ENCODE data around the gene MUC5AC.
"Not testable (repeated sequence)": the region's sequence is repeated elsewhere in the genome, so short reads cannot be mapped to it uniquely, and the experiment has no call there.

MUC5AC gene

GRCh38 chr11:1151366-1152315 lies 6.1 kb upstream of the MUC5AC start:
- Mint-ChIP-seq H3K36me3 (no peaks in the 10 kb centered on the region), H3K27me3 (no peaks in the 10 kb centered on the region), H3K27ac (no peak overlapping the region), H3K4me3 (no peak overlapping the region), H3K9me3 (no peaks in the 10 kb centered on the region), H3K4me1 (no peaks in the 10 kb centered on the region)

GRCh38 chr11:1152316-1153104 lies 5.2 kb upstream of the MUC5AC start:
- Mint-ChIP-seq H3K4me1 (no peaks in the 10 kb centered on the region), H3K36me3 (no peaks in the 10 kb centered on the region), H3K9me3 (no peaks in the 10 kb centered on the region), H3K4me3 (no peak overlapping the region), H3K27ac (no peak overlapping the region), H3K27me3 (no peaks in the 10 kb centered on the region)

- Mint-ChIP-seq H3K36me3 (no peaks in the 10 kb centered on the region), H3K27me3 (no peaks in the 10 kb centered on the region), H3K4me3 (no peak overlapping the region), H3K27ac (no peak overlapping the region), H3K9me3 (no peaks in the 10 kb centered on the region), H3K4me1 (no peaks in the 10 kb centered on the region)
Measured at GRCh38 chr11:1153105-1153950, 4.4 kb upstream of the MUC5AC start.

- Mint-ChIP-seq H3K9me3 (no peaks in the 10 kb centered on the region), H3K36me3 (no peaks in the 10 kb centered on the region), H3K27me3 (no peaks in the 10 kb centered on the region), H3K4me3 (no peak overlapping the region), H3K4me1 (no peaks in the 10 kb centered on the region), H3K27ac (no peak overlapping the region)
Measured at GRCh38 chr11:1153951-1154493, 3.7 kb upstream of the MUC5AC start.

- not testable (repeated sequence) for H3K4me1 Mint-ChIP-seq, H3K27ac Mint-ChIP-seq, H3K36me3 Mint-ChIP-seq, H3K9me3 Mint-ChIP-seq, H3K4me3 Mint-ChIP-seq, H3K27me3 Mint-ChIP-seq
Measured at GRCh38 chr11:1154656-1155055, 3.1 kb upstream of the MUC5AC start.

GRCh38 chr11:1155274-1155693 lies 2.5 kb upstream of the MUC5AC start:
- Mint-ChIP-seq H3K27me3 (no peaks in the 10 kb centered on the region), H3K4me3 (no peak overlapping the region), H3K36me3 (no peaks in the 10 kb centered on the region), H3K9me3 (no peaks in the 10 kb centered on the region), H3K4me1 (no peaks in the 10 kb centered on the region), H3K27ac (no peak overlapping the region)

- H3K27ac Mint-ChIP-seq: no peak overlapping the region
- no peaks in the 10 kb centered on the region for H3K36me3 Mint-ChIP-seq
- no peaks in the 10 kb centered on the region for H3K9me3 Mint-ChIP-seq
- H3K27me3 Mint-ChIP-seq: peaks cover 2% of the 10 kb centered on the region
- no peaks in the 10 kb centered on the region for H3K4me1 Mint-ChIP-seq
- H3K4me3 Mint-ChIP-seq: no peak overlapping the region
Measured at GRCh38 chr11:1156506-1157340, 1.0 kb upstream of the MUC5AC start.

GRCh38 chr11:1157341-1157644 lies 460 bp upstream of the MUC5AC start:
- no peaks in the 10 kb centered on the region for H3K9me3 Mint-ChIP-seq
- no peaks in the 10 kb centered on the region for H3K4me1 Mint-ChIP-seq
- no peaks in the 10 kb centered on the region for H3K36me3 Mint-ChIP-seq
- H3K27me3 Mint-ChIP-seq: peaks cover 2% of the 10 kb centered on the region
- H3K4me3 Mint-ChIP-seq: no peak overlapping the region
- no peak overlapping the region for H3K27ac Mint-ChIP-seq

GRCh38 chr11:1158681-1159487 lies 1.1 kb downstream of the MUC5AC start:
- no peaks in the 10 kb centered on the region for H3K36me3 Mint-ChIP-seq
- no peak overlapping the region for H3K4me3 Mint-ChIP-seq
- no peak overlapping the region for H3K27ac Mint-ChIP-seq
- no peaks in the 10 kb centered on the region for H3K9me3 Mint-ChIP-seq
- no peaks in the 10 kb centered on the region for H3K4me1 Mint-ChIP-seq
- peaks cover 2% of the 10 kb centered on the region for H3K27me3 Mint-ChIP-seq

- H3K9me3 Mint-ChIP-seq, H3K27ac Mint-ChIP-seq, H3K36me3 Mint-ChIP-seq, H3K4me1 Mint-ChIP-seq, H3K4me3 Mint-ChIP-seq, H3K27me3 Mint-ChIP-seq: not testable (repeated sequence)
Measured at GRCh38 chr11:1159488-1160220, 1.9 kb downstream of the MUC5AC start.

GRCh38 chr11:1160231-1161101 lies 2.7 kb downstream of the MUC5AC start:
- H3K27ac Mint-ChIP-seq: no peak overlapping the region
- H3K4me3 Mint-ChIP-seq: no peak overlapping the region
- H3K4me1 Mint-ChIP-seq: no peaks in the 10 kb centered on the region
- H3K9me3 Mint-ChIP-seq: no peaks in the 10 kb centered on the region
- peaks cover 2% of the 10 kb centered on the region for H3K27me3 Mint-ChIP-seq
- H3K36me3 Mint-ChIP-seq: no peaks in the 10 kb centered on the region

DNA sequence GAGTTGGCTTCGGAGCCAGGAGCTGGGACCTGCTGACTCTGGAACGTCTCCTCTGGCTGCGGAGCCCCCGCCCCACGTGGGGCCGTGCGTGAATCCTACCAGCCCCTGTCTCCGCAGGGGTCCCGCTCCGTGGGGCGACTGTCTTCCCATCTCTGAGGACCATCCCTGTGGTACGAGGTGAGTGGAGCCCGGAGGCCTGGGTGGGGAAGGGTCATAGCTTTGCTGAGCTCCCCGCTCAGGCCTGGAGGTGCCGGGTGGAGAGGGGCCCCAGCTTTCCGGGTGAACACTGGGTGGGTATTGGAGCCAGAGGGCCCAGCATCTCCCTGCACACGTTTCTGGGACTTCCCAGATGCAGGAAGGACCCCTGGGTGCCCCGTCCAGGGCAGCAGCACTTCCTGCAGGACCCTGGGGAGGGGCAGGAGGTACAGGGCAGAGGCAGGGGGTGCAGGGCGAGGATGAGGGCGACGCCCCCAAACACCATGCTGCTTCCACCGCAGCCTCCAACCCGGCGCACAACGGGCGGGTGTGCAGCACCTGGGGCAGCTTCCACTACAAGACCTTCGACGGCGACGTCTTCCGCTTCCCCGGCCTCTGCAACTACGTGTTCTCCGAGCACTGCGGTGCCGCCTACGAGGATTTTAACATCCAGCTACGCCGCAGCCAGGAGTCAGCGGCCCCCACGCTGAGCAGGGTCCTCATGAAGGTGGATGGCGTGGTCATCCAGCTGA lies 3.8 kb downstream of the MUC5AC start:
- Mint-ChIP-seq H3K36me3 (no peaks in the 10 kb centered on the region), H3K9me3 (no peaks in the 10 kb centered on the region), H3K4me3 (no peak overlapping the region), H3K27ac (no peak overlapping the region), H3K4me1 (no peaks in the 10 kb centered on the region), H3K27me3 (peaks cover 2% of the 10 kb centered on the region)

All from activated naive CD4-positive, alpha-beta T cell treated with anti-CD3 and anti-CD28 coated beads, Interleukin-2, amount 50 U/mL, for 24 hours (primary cell).